ENCODE data around the gene PTGER2. TPM values are rescaled to one million over a fixed set of nuclear protein-coding genes. Genes with fewer than 3 reads are reported as not detected.

PTGER2 gene
- total RNA-seq, 4 donors from 2014 or later, result 0.25 to 0.78 TPM; not detected in 2

- no peak for TF ChIP-seq POLR2A (IDR thresholded peaks at IDR 0.05)
- no peak for TF ChIP-seq CTCF (IDR thresholded peaks at IDR 0.05 in 4 of 5, conservative IDR thresholded peaks at IDR 0.05 in 1 of 5)
- Histone ChIP-seq H3K36me3 (no peaks in the 10 kb centered on the region), H3K4me1 (peaks cover 0 to 3% of the 10 kb centered on the region in 2 donors), H3K27ac (peak overlapping the region in 1 of 4 donors; percentile 19), H3K4me3 (no peak overlapping the region), H3K9me3 (no peaks in the 10 kb centered on the region), H3K27me3 (no peaks in the 10 kb centered on the region)
- in situ Hi-C loops (cut with MboI; ENCODE audit: low sequenced_read_pairs in 4 of 4) (no loop called here), intact Hi-C loops (cut with DNase I; ENCODE audit: low total_unique reads) (no loop called here)
- ATAC-seq (no peak), DNase-seq (no peak)
These were observed 40.9 kb downstream of the PTGER2 start for GRCh38 chr14:52355016-52355431.

- no peaks in the 10 kb centered on the region for H3K27me3 ChIP-seq
These were observed 41.4 kb downstream of the PTGER2 start for GRCh38 chr14:52355526-52355925.

GRCh38 chr14:52356025-52356424, 41.9 kb downstream of the PTGER2 start:
- peaks cover 0 to 3% of the 10 kb centered on the region in 2 donors for H3K4me1 ChIP-seq
- DNase-seq, result no peak
- TF ChIP-seq CTCF (IDR thresholded peaks at IDR 0.05 in 4 of 5, conservative IDR thresholded peaks at IDR 0.05 in 1 of 5) (no peak), POLR2A (IDR thresholded peaks at IDR 0.05) (no peak)
- no peaks in the 10 kb centered on the region for H3K9me3 ChIP-seq
- in situ Hi-C loops (cut with MboI; ENCODE audit: low sequenced_read_pairs in 4 of 4), result no loop called here
- no peak overlapping the region for H3K27ac ChIP-seq
- H3K4me3 ChIP-seq, result no peak overlapping the region
- intact Hi-C loops (cut with DNase I; ENCODE audit: low total_unique reads), result no loop called here
- no peaks in the 10 kb centered on the region for H3K36me3 ChIP-seq
- no peak for ATAC-seq
- no peaks in the 10 kb centered on the region for H3K27me3 ChIP-seq

More at GRCh38 chr14:52355526-52355925, 41.4 kb downstream of the PTGER2 start:
- H3K4me1 ChIP-seq, result peaks cover 0 to 3% of the 10 kb centered on the region in 2 donors
- no peaks in the 10 kb centered on the region for H3K9me3 ChIP-seq
- no peak for ATAC-seq
- no peak for TF ChIP-seq POLR2A (IDR thresholded peaks at IDR 0.05)
- no peaks in the 10 kb centered on the region for H3K36me3 ChIP-seq
- in situ Hi-C loops (cut with MboI; ENCODE audit: low sequenced_read_pairs in 4 of 4) (no loop called here), intact Hi-C loops (cut with DNase I; ENCODE audit: low total_unique reads) (no loop called here)
- no peak overlapping the region for H3K27ac ChIP-seq
- H3K4me3 ChIP-seq, result no peak overlapping the region
- no peak for DNase-seq

DNA sequence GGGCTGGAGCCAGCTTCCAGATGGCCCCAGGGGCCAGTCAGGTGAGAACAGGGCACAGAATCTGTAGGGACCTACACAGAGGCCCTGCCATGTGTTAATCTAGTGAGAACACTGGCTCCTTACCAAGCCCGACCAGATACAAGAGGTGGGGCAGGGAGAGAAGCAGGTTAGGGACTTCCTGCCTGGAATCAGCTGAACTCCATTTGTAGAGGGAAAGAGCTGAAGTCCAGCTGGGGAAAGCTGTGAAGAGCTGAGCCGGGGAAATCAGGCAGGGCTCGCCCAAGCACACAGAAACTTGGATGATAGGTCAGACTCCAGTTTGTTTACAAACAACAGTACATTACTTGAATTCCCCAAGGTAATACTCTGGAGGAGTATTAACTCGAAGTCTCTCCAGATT, 46.7 kb downstream of the PTGER2 start:
- in situ Hi-C loops (cut with MboI; ENCODE audit: low sequenced_read_pairs in 4 of 4) (no loop called here), intact Hi-C loops (cut with DNase I; ENCODE audit: low total_unique reads) (no loop called here)
- ATAC-seq, result no peak
- Histone ChIP-seq H3K9me3 (no peaks in the 10 kb centered on the region), H3K27ac (no peak overlapping the region), H3K4me3 (no peak overlapping the region), H3K27me3 (no peaks in the 10 kb centered on the region), H3K36me3 (no peaks in the 10 kb centered on the region), H3K4me1 (no peaks in the 10 kb centered on the region)
- no peak for DNase-seq
- TF ChIP-seq CTCF (IDR thresholded peaks at IDR 0.05 in 4 of 5, conservative IDR thresholded peaks at IDR 0.05 in 1 of 5), result no peak
- no peak for TF ChIP-seq POLR2A (IDR thresholded peaks at IDR 0.05)

GRCh38 chr14:52363041-52363704, 49.1 kb downstream of the PTGER2 start:
- Histone ChIP-seq H3K27ac (no peak overlapping the region), H3K4me1 (no peaks in the 10 kb centered on the region), H3K27me3 (no peaks in the 10 kb centered on the region), H3K9me3 (no peaks in the 10 kb centered on the region), H3K36me3 (no peaks in the 10 kb centered on the region), H3K4me3 (no peak overlapping the region)
- DNase-seq (no peak), ATAC-seq (no peak)
- in situ Hi-C loops (cut with MboI; ENCODE audit: low sequenced_read_pairs in 4 of 4), result no loop called here
- intact Hi-C loops (cut with DNase I; ENCODE audit: low total_unique reads), result no loop called here
- no peak for TF ChIP-seq POLR2A (IDR thresholded peaks at IDR 0.05)
- no peak for TF ChIP-seq CTCF (IDR thresholded peaks at IDR 0.05 in 4 of 5, conservative IDR thresholded peaks at IDR 0.05 in 1 of 5)
